HG02870 (cell line): ENCODE measurements around the gene FAM9B.

Source experiments
- ATAC-seq: cut with Tn5 transposase; IDR thresholded peaks from one replicate; pipeline ENCODE4 v1.9.1; 2021; ENCODE audit warnings: mild to moderate bottlenecking, moderate library complexity; ENCODE audit not compliant: unreplicated experiment

FAM9B gene

GRCh38 chrX:8981723-8982122 lies 52.2 kb downstream of the FAM9B start:
- no peak for ATAC-seq

- ATAC-seq, result no peak
These were observed 53.2 kb downstream of the FAM9B start for GRCh38 chrX:8980756-8981155.
